ENCODE measurements around the gene NOTCH2. TPM values are rescaled to one million over a fixed set of nuclear protein-coding genes. Genes with fewer than 3 reads are reported as not detected.
"Not testable (repeated sequence)": the region's sequence is repeated elsewhere in the genome, so short reads cannot be mapped to it uniquely, and the experiment has no call there.

Gene NOTCH2
- total and polyA plus RNA-seq, 9 of the 15 experiments (the other 6 are each of a cell fraction or from before 2014, with no cell fraction given), result 0.04 to 1.2 (median 0.28) TPM; not detected in 1

GRCh38 chr1:120096981-120097545 is 27.6 kb upstream of the NOTCH2 start:
- H3K27ac ChIP-seq (ENCODE audit: extremely low read depth, low read depth, low read length); POLR2A ChIA-PET; intact Hi-C loops (cut with micrococcal nuclease); H3K9me3 ChIP-seq (replicated peaks; ENCODE audit: control insufficient read depth, insufficient read depth, low read depth, low read length); DNase-seq (ENCODE audit: extremely low read depth in 1 of 4, low spot score in 3 of 4); H3K9ac ChIP-seq (ENCODE audit: insufficient read depth in 1 of 2, low read depth in 2 of 2, low read length in 2 of 2); H3K27me3 ChIP-seq (ENCODE audit: control insufficient read depth in 2 of 2, insufficient read depth in 2 of 2, low read length in 2 of 2); H3K4me2 ChIP-seq (ENCODE audit: insufficient read depth, low read length); FAIRE-seq; H3K4me1 ChIP-seq (replicated peaks in 1 of 2; ENCODE audit: control insufficient read depth in 2 of 2, insufficient read depth in 2 of 2, low read length in 2 of 2); in situ Hi-C loops (cut with MboI); H3K9me1 ChIP-seq (ENCODE audit: control insufficient read depth, insufficient read depth, low read length); H3K79me2 ChIP-seq (ENCODE audit: control insufficient read depth, insufficient read depth, low read length); ATAC-seq; H4K20me1 ChIP-seq (replicated peaks; ENCODE audit: control insufficient read depth, insufficient read depth, low read length); H3K4me3 ChIP-seq; H3K36me3 ChIP-seq (ENCODE audit: control insufficient read depth, insufficient read depth, low read length); CTCF ChIA-PET (ENCODE audit: low intra/inter-chr PET ratio); BruUV-seq (replicated peaks); H2AFZ ChIP-seq (ENCODE audit: low read depth, low read length): not testable (repeated sequence)
- WGBS (ENCODE audit: insufficient coverage, low coverage, missing lambda C conversion rate), result 0% methylated on average over 1 of the region's 1 CpG

- H3K9me1 ChIP-seq (ENCODE audit: control insufficient read depth, insufficient read depth, low read length); H3K4me2 ChIP-seq (ENCODE audit: insufficient read depth, low read length); H3K4me3 ChIP-seq; POLR2A ChIA-PET; H3K79me2 ChIP-seq (ENCODE audit: control insufficient read depth, insufficient read depth, low read length); intact Hi-C loops (cut with micrococcal nuclease); H4K20me1 ChIP-seq (replicated peaks; ENCODE audit: control insufficient read depth, insufficient read depth, low read length); in situ Hi-C loops (cut with MboI); H3K27ac ChIP-seq (ENCODE audit: extremely low read depth, low read depth, low read length); H3K27me3 ChIP-seq (ENCODE audit: control insufficient read depth in 2 of 2, insufficient read depth in 2 of 2, low read length in 2 of 2); FAIRE-seq; H3K9me3 ChIP-seq (replicated peaks; ENCODE audit: control insufficient read depth, insufficient read depth, low read depth, low read length); H2AFZ ChIP-seq (ENCODE audit: low read depth, low read length); CTCF ChIA-PET (ENCODE audit: low intra/inter-chr PET ratio); H3K36me3 ChIP-seq (ENCODE audit: control insufficient read depth, insufficient read depth, low read length); H3K4me1 ChIP-seq (replicated peaks in 1 of 2; ENCODE audit: control insufficient read depth in 2 of 2, insufficient read depth in 2 of 2, low read length in 2 of 2); ATAC-seq; BruUV-seq (replicated peaks); H3K9ac ChIP-seq (ENCODE audit: insufficient read depth in 1 of 2, low read depth in 2 of 2, low read length in 2 of 2); DNase-seq (ENCODE audit: extremely low read depth in 1 of 4, low spot score in 3 of 4): not testable (repeated sequence)
- WGBS (ENCODE audit: insufficient coverage, low coverage, missing lambda C conversion rate), result 0% methylated on average over 2 of the region's 4 CpGs
These were observed 24.2 kb upstream of the NOTCH2 start for GRCh38 chr1:120093548-120094181.

Measured in K562 (cell line).